Sciatic nerve (tissue), 2 donors: ENCODE measurements around the gene FOS. TPM values are rescaled to one million over a fixed set of nuclear protein-coding genes. Genes with fewer than 3 reads are reported as not detected.
"Not testable (repeated sequence)": the region's sequence is repeated elsewhere in the genome, so short reads cannot be mapped to it uniquely, and the experiment has no call there.

Experiments used
- ATAC-seq: fragments of 200-7000 bp; cut with Tn5 transposase; one replicate; pipeline ENCODE4 v1.9.1; 2020; ENCODE audit warnings: mild to moderate bottlenecking, moderate library complexity
- DNase-seq: peaks from one replicate; pipeline ENCODE4 v3.0.0-alpha.2; 2020; ENCODE audit warnings: low spot score
- intact Hi-C: fragments of 100-400 bp; cut with DNase I; formaldehyde crosslinking; loops from one replicate; pipeline ENCODE4 v1.14.2; 2022
- total RNA-seq: library from RNA; stranded (reverse); fragmentation: NEBNext Ultra II Directional; extraction: Animal tissue kit (Norgen Biotek cat#: 25700); gene quantifications from one replicate; pipeline ENCODE4 v1.2.1, GENCODE V29; 2021
- donor health status: DM: no; HTN: no; CAD: no.
- donor health status: DM: no; HTN: no; CAD: no.

FOS gene
- total RNA-seq, 1 donor from 2014 or later: 209 TPM

GRCh38 chr14:75307700-75308379, 29.2 kb downstream of the FOS start:
- DNase-seq (peak; percentile 96), ATAC-seq (peak; percentile 67)
- intact Hi-C loops: loop anchor here (5.0 kb wide), 1 partner anchor 179 kb away; no protein-coding TSS in a partner anchor

- intact Hi-C loops: loop anchor here (5.0 kb wide), 1 partner anchor 178 kb away; no protein-coding TSS in a partner anchor
- ATAC-seq, DNase-seq: not testable (repeated sequence)
Observed at GRCh38 chr14:75308991-75309390, 30.4 kb downstream of the FOS start.

- not testable (repeated sequence) for ATAC-seq, DNase-seq
- intact Hi-C loops: loop anchor here (5.0 kb wide), 1 partner anchor 178 kb away; no protein-coding TSS in a partner anchor
Observed at GRCh38 chr14:75309561-75309960, 30.9 kb downstream of the FOS start.

GRCh38 chr14:75310295-75311111, 31.9 kb downstream of the FOS start:
- intact Hi-C loops: no loop called here

GRCh38 chr14:75311356-75311755, 32.7 kb downstream of the FOS start:
- intact Hi-C loops: no loop called here

More at GRCh38 chr14:75310295-75311111, 31.9 kb downstream of the FOS start:
- ATAC-seq (peak; percentile 93), DNase-seq (peak; percentile 89)

GRCh38 chr14:75312341-75312740, 33.7 kb downstream of the FOS start:
- DNase-seq: no peak
- no peak for ATAC-seq
- intact Hi-C loops: no loop called here

More at GRCh38 chr14:75311356-75311755, 32.7 kb downstream of the FOS start:
- ATAC-seq: no peak
- DNase-seq: no peak

GRCh38 chr14:75313294-75313693, 34.7 kb downstream of the FOS start:
- DNase-seq (no peak), ATAC-seq (no peak)
- intact Hi-C loops: no loop called here

- DNase-seq (no peak), ATAC-seq (no peak)
- intact Hi-C loops: no loop called here
Observed at GRCh38 chr14:75315144-75315543, 36.5 kb downstream of the FOS start.

- intact Hi-C loops: no loop called here
- DNase-seq: no peak
- ATAC-seq: no peak
Observed at GRCh38 chr14:75317148-75317547, 38.5 kb downstream of the FOS start.

GRCh38 chr14:75318353-75318752, 39.7 kb downstream of the FOS start:
- intact Hi-C loops: no loop called here

GRCh38 chr14:75319021-75319420, 40.4 kb downstream of the FOS start:
- intact Hi-C loops: no loop called here
- DNase-seq (no peak), ATAC-seq (no peak)

More at GRCh38 chr14:75318353-75318752, 39.7 kb downstream of the FOS start:
- ATAC-seq (no peak), DNase-seq (no peak)

GRCh38 chr14:75320196-75320595, 41.6 kb downstream of the FOS start:
- ATAC-seq (no peak), DNase-seq (no peak)
- intact Hi-C loops: no loop called here

- intact Hi-C loops: no loop called here
- no peak for ATAC-seq
- DNase-seq: no peak
Observed at GRCh38 chr14:75322746-75323145, 44.1 kb downstream of the FOS start.

- intact Hi-C loops: no loop called here
- DNase-seq: no peak
- ATAC-seq: no peak
Observed at GRCh38 chr14:75323571-75323970, 44.9 kb downstream of the FOS start.

- intact Hi-C loops: no loop called here
- no peak for ATAC-seq
- no peak for DNase-seq
Observed at GRCh38 chr14:75328558-75329155, 50.0 kb downstream of the FOS start.

- intact Hi-C loops: no loop called here
- ATAC-seq (no peak), DNase-seq (no peak)
Observed at GRCh38 chr14:75329369-75329768, 50.7 kb downstream of the FOS start.

- DNase-seq: no peak
Observed at GRCh38 chr14:75331471-75331870, 52.8 kb downstream of the FOS start.

More at GRCh38 chr14:75331471-75331870, 52.8 kb downstream of the FOS start:
- intact Hi-C loops: no loop called here
- no peak for ATAC-seq
